ENCODE data around the gene ERCC2. TPM values are rescaled to one million over a fixed set of nuclear protein-coding genes. Genes with fewer than 3 reads are reported as not detected.

Gene ERCC2
- total RNA-seq, 1 experiment from 2014 or later, result 59.2 TPM

- intact Hi-C loops (cut with micrococcal nuclease; ENCODE audit: unreplicated experiment), result no loop called here
- BruUV-seq (replicated peaks), result no TSS peak
- ChIA-PET POLR2A (ENCODE audit: low non-redundant PET) (no interaction called here), CTCF (no interaction called here)
- DNase-seq (ENCODE audit: low spot score), result no peak
- Histone ChIP-seq H3K4me1 (ENCODE audit: insufficient read depth, low read length, poor library complexity, severe bottlenecking) (no peaks in the 10 kb centered on the region), H3K27me3 (replicated peaks; ENCODE audit: insufficient read depth, low read depth, low read length, poor library complexity) (no peaks in the 10 kb centered on the region), H3K36me3 (ENCODE audit: insufficient read depth, low read length, poor library complexity, severe bottlenecking) (peaks cover 42% of the 10 kb centered on the region), H3K27ac (ENCODE audit: low read depth, low read length, poor library complexity, severe bottlenecking) (no peak overlapping the region), H3K4me3 (ENCODE audit: low read depth, low read length, poor library complexity, severe bottlenecking) (no peak overlapping the region), H3K9me3 (ENCODE audit: low read depth, low read length, poor library complexity, severe bottlenecking) (no peaks in the 10 kb centered on the region)
- TF ChIP-seq CTCF (conservative IDR thresholded peaks at IDR 0.05; ENCODE audit: low read depth, low read length) (no peak), EZH2 (IDR thresholded peaks at IDR 0.05; ENCODE audit: borderline replicate concordance, low read depth, low read length, poor library complexity, severe bottlenecking) (no peak)
Measured at GRCh38 chr19:45355402-45355801, 15.0 kb downstream of the ERCC2 start.

- no peak for DNase-seq (ENCODE audit: low spot score)
- TF ChIP-seq CTCF (conservative IDR thresholded peaks at IDR 0.05; ENCODE audit: low read depth, low read length) (no peak), EZH2 (IDR thresholded peaks at IDR 0.05; ENCODE audit: borderline replicate concordance, low read depth, low read length, poor library complexity, severe bottlenecking) (no peak)
- no TSS peak for BruUV-seq (replicated peaks)
- Histone ChIP-seq H3K36me3 (ENCODE audit: insufficient read depth, low read length, poor library complexity, severe bottlenecking) (peaks cover 42% of the 10 kb centered on the region), H3K4me3 (ENCODE audit: low read depth, low read length, poor library complexity, severe bottlenecking) (no peak overlapping the region), H3K9me3 (ENCODE audit: low read depth, low read length, poor library complexity, severe bottlenecking) (no peaks in the 10 kb centered on the region), H3K4me1 (ENCODE audit: insufficient read depth, low read length, poor library complexity, severe bottlenecking) (no peaks in the 10 kb centered on the region), H3K27ac (ENCODE audit: low read depth, low read length, poor library complexity, severe bottlenecking) (no peak overlapping the region), H3K27me3 (replicated peaks; ENCODE audit: insufficient read depth, low read depth, low read length, poor library complexity) (no peaks in the 10 kb centered on the region)
- ChIA-PET POLR2A (ENCODE audit: low non-redundant PET) (no interaction called here), CTCF (no interaction called here)
- intact Hi-C loops (cut with micrococcal nuclease; ENCODE audit: unreplicated experiment), result no loop called here
Measured at GRCh38 chr19:45354241-45354842, 16.0 kb downstream of the ERCC2 start.

GRCh38 chr19:45352914-45353796, 17.2 kb downstream of the ERCC2 start:
- H3K9me3 ChIP-seq (ENCODE audit: low read depth, low read length, poor library complexity, severe bottlenecking), result no peaks in the 10 kb centered on the region
- CTCF ChIA-PET, result no interaction called here
- H3K4me3 ChIP-seq (ENCODE audit: low read depth, low read length, poor library complexity, severe bottlenecking), result no peak overlapping the region
- no peaks in the 10 kb centered on the region for H3K4me1 ChIP-seq (ENCODE audit: insufficient read depth, low read length, poor library complexity, severe bottlenecking)
- POLR2A ChIA-PET (ENCODE audit: low non-redundant PET), result interaction anchor here (0.7 kb wide), 1 partner anchor 14 kb away, joined by 4 read pairs; no protein-coding TSS in a partner anchor
- no peaks in the 10 kb centered on the region for H3K27me3 ChIP-seq (replicated peaks; ENCODE audit: insufficient read depth, low read depth, low read length, poor library complexity)
- no TSS peak for BruUV-seq (replicated peaks)
- no peak overlapping the region for H3K27ac ChIP-seq (ENCODE audit: low read depth, low read length, poor library complexity, severe bottlenecking)
- intact Hi-C loops (cut with micrococcal nuclease; ENCODE audit: unreplicated experiment), result no loop called here
- no peak for TF ChIP-seq CTCF (conservative IDR thresholded peaks at IDR 0.05; ENCODE audit: low read depth, low read length)
- no peak for TF ChIP-seq EZH2 (IDR thresholded peaks at IDR 0.05; ENCODE audit: borderline replicate concordance, low read depth, low read length, poor library complexity, severe bottlenecking)
- DNase-seq (ENCODE audit: low spot score), result no peak
- peaks cover 42% of the 10 kb centered on the region for H3K36me3 ChIP-seq (ENCODE audit: insufficient read depth, low read length, poor library complexity, severe bottlenecking)

Measured in A673 (cell line).